Measurements from ENCODE around the gene DNASE2B.

GRCh38 chr1:84379917-84380180 lies 18.4 kb upstream of the DNASE2B start:
- TF ChIP-seq POLR2A (IDR thresholded peaks at IDR 0.05) (no peak), POLR2AphosphoS5 (IDR thresholded peaks at IDR 0.05; ENCODE audit: insufficient read depth in 1 of 2, low read depth in 1 of 2) (no peak)

Data from vagina (tissue), 2 donors.